ENCODE results near the gene BAG3.
"Not testable (repeated sequence)": the region's sequence is repeated elsewhere in the genome, so short reads cannot be mapped to it uniquely, and the experiment has no call there.

The BAG3 gene

GRCh38 chr10:119650062-119650461 is 1.1 kb upstream of the BAG3 start:
- Mint-ChIP-seq H3K27me3 (ENCODE audit: low read depth) (peaks cover 19% of the 10 kb centered on the region), H3K4me3 (peak overlapping the region; percentile 98), H3K27ac (peak overlapping the region; percentile 97), H3K36me3 (ENCODE audit: low read depth) (no peaks in the 10 kb centered on the region), H3K9me3 (no peaks in the 10 kb centered on the region), H3K4me1 (ENCODE audit: low read depth) (peaks cover 34% of the 10 kb centered on the region)
- no peak for DNase-seq (ENCODE audit: low spot score)

DNA sequence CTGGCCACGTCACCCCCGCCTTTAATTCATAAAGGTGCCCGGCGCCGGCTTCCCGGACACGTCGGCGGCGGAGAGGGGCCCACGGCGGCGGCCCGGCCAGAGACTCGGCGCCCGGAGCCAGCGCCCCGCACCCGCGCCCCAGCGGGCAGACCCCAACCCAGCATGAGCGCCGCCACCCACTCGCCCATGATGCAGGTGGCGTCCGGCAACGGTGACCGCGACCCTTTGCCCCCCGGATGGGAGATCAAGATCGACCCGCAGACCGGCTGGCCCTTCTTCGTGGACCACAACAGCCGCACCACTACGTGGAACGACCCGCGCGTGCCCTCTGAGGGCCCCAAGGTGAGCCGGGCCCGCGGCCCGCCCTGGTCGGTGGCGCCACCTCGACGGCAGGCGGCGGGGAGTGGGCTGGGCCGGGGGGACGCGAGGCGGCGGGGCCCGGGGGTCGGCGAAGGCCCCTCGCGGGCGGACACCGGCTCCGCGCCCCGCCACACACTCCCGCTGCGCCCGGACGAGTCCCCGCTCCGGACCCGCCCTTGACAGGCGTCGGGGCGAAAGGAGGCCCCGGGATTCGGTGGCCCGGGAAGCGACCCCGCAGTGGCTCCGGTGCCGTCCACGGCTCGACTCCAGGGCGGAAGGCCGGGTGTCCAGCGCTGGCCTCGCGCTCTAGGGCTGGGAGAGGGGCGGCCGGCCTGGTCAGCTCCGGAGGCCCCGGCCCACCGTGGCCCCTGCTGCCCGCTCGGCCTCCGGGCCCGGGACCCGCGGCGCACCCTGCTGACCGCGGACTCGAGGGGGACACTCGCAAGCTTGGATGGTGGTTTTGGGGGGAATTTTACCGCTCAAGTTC is 557 bp downstream of the BAG3 start:
- Mint-ChIP-seq H3K4me1 (ENCODE audit: low read depth) (peaks cover 50% of the 10 kb centered on the region), H3K9me3 (no peaks in the 10 kb centered on the region), H3K27ac (peak overlapping the region; percentile 93), H3K36me3 (ENCODE audit: low read depth) (peaks cover 7% of the 10 kb centered on the region), H3K27me3 (ENCODE audit: low read depth) (peaks cover 11% of the 10 kb centered on the region), H3K4me3 (peak overlapping the region; percentile 87)
- peak; percentile 19 for DNase-seq (ENCODE audit: low spot score)

- Mint-ChIP-seq H3K4me1 (ENCODE audit: low read depth) (peaks cover 55% of the 10 kb centered on the region), H3K36me3 (ENCODE audit: low read depth) (peaks cover 11% of the 10 kb centered on the region), H3K4me3 (peak overlapping the region; percentile 85), H3K27ac (peak overlapping the region; percentile 88), H3K9me3 (no peaks in the 10 kb centered on the region), H3K27me3 (ENCODE audit: low read depth) (peaks cover 6% of the 10 kb centered on the region)
- peak; percentile 10 for DNase-seq (ENCODE audit: low spot score)
Measured at GRCh38 chr10:119652361-119652730, 1.2 kb downstream of the BAG3 start.

DNA sequence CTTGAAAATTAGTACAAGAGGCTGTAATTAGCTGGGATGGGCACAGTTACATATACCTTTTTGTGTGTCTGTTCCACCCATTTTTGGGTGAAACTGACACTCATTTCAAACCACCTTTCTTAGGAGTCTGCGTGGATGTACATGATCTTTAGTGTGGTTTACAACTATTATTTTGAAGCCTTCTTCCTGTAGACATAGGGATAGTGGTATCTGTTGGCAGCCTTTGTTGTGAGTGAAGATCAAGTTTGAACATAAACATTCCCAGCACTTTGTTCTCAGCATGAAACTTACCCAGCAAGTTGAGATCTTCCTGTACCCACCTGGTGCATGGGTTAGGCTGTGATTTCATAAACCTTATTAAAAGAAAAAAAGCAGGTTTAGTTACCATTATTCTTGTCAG is 2.0 kb downstream of the BAG3 start:
- Mint-ChIP-seq H3K36me3 (ENCODE audit: low read depth) (peaks cover 11% of the 10 kb centered on the region), H3K27ac (peak overlapping the region; percentile 88), H3K4me1 (ENCODE audit: low read depth) (peaks cover 55% of the 10 kb centered on the region), H3K4me3 (peak overlapping the region; percentile 79), H3K9me3 (no peaks in the 10 kb centered on the region), H3K27me3 (ENCODE audit: low read depth) (peaks cover 6% of the 10 kb centered on the region)
- no peak for DNase-seq (ENCODE audit: low spot score)

GRCh38 chr10:119653916-119654315 is 2.7 kb downstream of the BAG3 start:
- H3K27ac Mint-ChIP-seq = peak overlapping the region; percentile 88
- H3K27me3 Mint-ChIP-seq (ENCODE audit: low read depth) = peaks cover 6% of the 10 kb centered on the region
- DNase-seq (ENCODE audit: low spot score) = no peak
- H3K4me3 Mint-ChIP-seq = peak overlapping the region; percentile 79
- peaks cover 57% of the 10 kb centered on the region for H3K4me1 Mint-ChIP-seq (ENCODE audit: low read depth)
- no peaks in the 10 kb centered on the region for H3K9me3 Mint-ChIP-seq
- peaks cover 13% of the 10 kb centered on the region for H3K36me3 Mint-ChIP-seq (ENCODE audit: low read depth)

DNA sequence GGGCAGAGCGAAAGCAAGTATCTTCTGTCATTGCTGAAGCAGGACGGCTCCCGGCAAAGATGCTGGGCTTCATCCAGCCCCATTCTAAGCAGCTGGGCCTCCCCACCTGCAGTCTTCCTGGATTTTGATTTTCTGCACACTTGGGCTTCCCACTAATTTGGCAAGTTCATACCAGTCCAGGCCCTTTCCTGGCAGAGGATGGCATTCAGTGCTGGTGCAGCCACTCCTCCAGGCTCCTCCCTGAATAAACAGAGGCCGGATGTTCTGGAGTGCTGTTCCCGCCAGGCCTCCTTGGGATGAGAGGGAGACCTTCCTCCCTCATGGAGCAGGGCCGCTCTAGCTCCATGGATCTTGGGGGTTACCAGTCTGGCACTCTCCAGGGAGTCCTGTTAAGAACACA is 3.4 kb downstream of the BAG3 start:
- peaks cover 56% of the 10 kb centered on the region for H3K4me1 Mint-ChIP-seq (ENCODE audit: low read depth)
- no peaks in the 10 kb centered on the region for H3K9me3 Mint-ChIP-seq
- H3K27ac Mint-ChIP-seq = peak overlapping the region; percentile 88
- H3K36me3 Mint-ChIP-seq (ENCODE audit: low read depth) = peaks cover 13% of the 10 kb centered on the region
- H3K27me3 Mint-ChIP-seq (ENCODE audit: low read depth) = peaks cover 4% of the 10 kb centered on the region
- peak overlapping the region; percentile 79 for H3K4me3 Mint-ChIP-seq
- DNase-seq (ENCODE audit: low spot score) = no peak

- DNase-seq (ENCODE audit: low spot score) = peak; percentile 81
- H3K27ac Mint-ChIP-seq = peak overlapping the region; percentile 81
- peaks cover 13% of the 10 kb centered on the region for H3K36me3 Mint-ChIP-seq (ENCODE audit: low read depth)
- H3K9me3 Mint-ChIP-seq = no peaks in the 10 kb centered on the region
- no peaks in the 10 kb centered on the region for H3K27me3 Mint-ChIP-seq (ENCODE audit: low read depth)
- peak overlapping the region; percentile 79 for H3K4me3 Mint-ChIP-seq
- H3K4me1 Mint-ChIP-seq (ENCODE audit: low read depth) = peaks cover 50% of the 10 kb centered on the region
Measured at GRCh38 chr10:119655566-119656001, 4.4 kb downstream of the BAG3 start.

DNA sequence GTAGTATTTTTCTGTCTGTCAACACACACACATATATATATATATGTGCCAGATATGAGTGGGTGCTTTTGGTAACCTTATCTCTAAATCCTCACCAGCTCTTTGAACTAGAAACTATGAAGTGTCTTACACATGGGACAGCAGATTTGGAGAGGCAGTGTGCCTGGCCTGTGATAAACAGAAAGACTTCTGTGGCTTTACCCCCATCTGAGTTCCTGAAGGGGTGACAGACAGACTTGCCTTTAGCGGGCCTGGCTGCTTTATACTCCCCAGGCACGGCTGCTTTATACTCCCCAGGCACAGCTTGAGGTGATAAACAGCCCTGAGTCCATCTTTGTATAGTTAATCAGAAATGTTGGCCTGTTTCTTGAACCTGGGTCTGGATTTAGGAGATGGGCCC is 5.6 kb downstream of the BAG3 start:
- Mint-ChIP-seq H3K9me3 (no peaks in the 10 kb centered on the region), H3K36me3 (ENCODE audit: low read depth) (peaks cover 13% of the 10 kb centered on the region), H3K27me3 (ENCODE audit: low read depth) (no peaks in the 10 kb centered on the region), H3K4me3 (no peak overlapping the region), H3K4me1 (ENCODE audit: low read depth) (peaks cover 52% of the 10 kb centered on the region), H3K27ac (peak overlapping the region; percentile 39)
- DNase-seq (ENCODE audit: low spot score) = peak; percentile 29

DNA sequence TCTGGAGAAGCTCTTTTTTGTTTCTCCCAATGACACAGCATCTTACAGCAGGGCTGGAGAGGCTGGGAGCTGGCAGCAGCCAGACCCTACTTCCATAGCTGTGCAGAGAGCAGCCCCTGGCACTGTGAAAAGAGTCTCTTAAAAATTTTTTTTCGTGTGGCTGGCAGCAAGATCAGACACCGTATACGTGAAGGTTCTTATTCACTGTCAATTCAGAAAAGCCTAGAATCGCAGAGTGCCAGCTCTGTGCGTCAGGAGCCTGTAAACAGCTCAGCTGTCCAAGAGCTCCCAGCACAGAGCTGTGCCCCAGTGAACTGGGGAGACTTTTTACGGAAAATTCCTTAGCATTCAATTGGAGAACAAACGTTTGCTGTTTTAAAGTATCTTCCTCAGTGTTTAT is 6.5 kb downstream of the BAG3 start:
- Mint-ChIP-seq H3K36me3 (ENCODE audit: low read depth) (peaks cover 13% of the 10 kb centered on the region), H3K4me1 (ENCODE audit: low read depth) (peaks cover 53% of the 10 kb centered on the region), H3K4me3 (no peak overlapping the region), H3K27me3 (ENCODE audit: low read depth) (no peaks in the 10 kb centered on the region), H3K27ac (no peak overlapping the region), H3K9me3 (no peaks in the 10 kb centered on the region)
- no peak for DNase-seq (ENCODE audit: low spot score)

- peaks cover 13% of the 10 kb centered on the region for H3K36me3 Mint-ChIP-seq (ENCODE audit: low read depth)
- H3K4me1 Mint-ChIP-seq (ENCODE audit: low read depth) = peaks cover 51% of the 10 kb centered on the region
- no peak overlapping the region for H3K27ac Mint-ChIP-seq
Measured at GRCh38 chr10:119658274-119658673, 7.1 kb downstream of the BAG3 start.

DNA sequence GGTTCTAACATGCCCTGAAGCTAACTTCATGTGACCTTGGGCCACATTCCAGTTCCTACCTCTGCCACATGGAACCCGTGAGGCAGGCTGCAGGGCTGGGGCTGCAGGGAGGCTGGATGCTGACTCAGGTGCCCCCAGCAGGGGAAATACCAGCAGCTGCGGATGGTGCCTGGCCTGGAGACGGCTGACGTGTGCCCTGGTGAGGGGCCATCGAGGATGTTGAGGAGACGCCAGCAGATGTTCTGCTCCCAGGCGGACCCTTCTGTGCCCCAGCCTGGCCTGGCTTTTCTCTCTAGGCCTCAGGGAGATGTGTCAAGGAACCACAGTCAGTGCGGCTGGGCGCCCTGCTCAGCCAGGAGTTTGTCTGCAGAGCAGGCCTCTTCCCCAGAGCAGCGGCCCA is 8.8 kb downstream of the BAG3 start:
- Mint-ChIP-seq H3K27ac (no peak overlapping the region), H3K9me3 (no peaks in the 10 kb centered on the region), H3K36me3 (ENCODE audit: low read depth) (peaks cover 20% of the 10 kb centered on the region), H3K27me3 (ENCODE audit: low read depth) (no peaks in the 10 kb centered on the region), H3K4me1 (ENCODE audit: low read depth) (peaks cover 43% of the 10 kb centered on the region), H3K4me3 (no peak overlapping the region)
- DNase-seq (ENCODE audit: low spot score) = no peak

More at GRCh38 chr10:119658274-119658673, 7.1 kb downstream of the BAG3 start:
- H3K9me3 Mint-ChIP-seq = no peaks in the 10 kb centered on the region
- DNase-seq (ENCODE audit: low spot score) = no peak
- H3K4me3 Mint-ChIP-seq = no peak overlapping the region
- H3K27me3 Mint-ChIP-seq (ENCODE audit: low read depth) = no peaks in the 10 kb centered on the region

DNA sequence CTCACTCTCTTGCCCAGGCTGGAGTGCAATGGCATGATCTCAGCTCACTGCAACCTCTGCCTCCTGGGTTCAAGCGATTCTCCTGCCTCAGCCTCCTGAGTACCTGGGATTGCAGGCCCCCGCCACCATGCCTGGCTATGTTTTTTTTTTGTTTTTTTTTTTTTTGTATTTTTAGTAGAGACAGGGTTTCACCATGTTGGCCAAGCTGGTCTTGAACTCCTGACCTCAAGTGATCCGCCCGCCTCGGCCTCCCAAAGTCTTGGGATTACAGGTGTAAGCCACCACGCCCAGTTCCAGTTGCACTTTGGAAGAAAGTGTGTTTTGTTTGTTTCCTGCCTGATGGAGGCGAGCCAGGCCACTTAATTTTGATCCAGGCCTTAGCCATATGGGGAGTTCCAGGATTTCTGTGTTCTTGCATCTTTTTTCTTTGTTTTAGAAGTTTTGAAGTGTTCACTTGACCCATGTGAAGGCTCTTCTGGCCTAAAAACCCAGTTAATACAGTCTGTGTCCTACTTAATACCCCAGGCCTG is 11.0 kb downstream of the BAG3 start:
- H3K4me3 Mint-ChIP-seq; DNase-seq (ENCODE audit: low spot score); H3K27me3 Mint-ChIP-seq (ENCODE audit: low read depth); H3K9me3 Mint-ChIP-seq: not testable (repeated sequence)
- peak overlapping the region; percentile 24 for H3K27ac Mint-ChIP-seq
- peaks cover 14% of the 10 kb centered on the region for H3K36me3 Mint-ChIP-seq (ENCODE audit: low read depth)
- peaks cover 30% of the 10 kb centered on the region for H3K4me1 Mint-ChIP-seq (ENCODE audit: low read depth)

DNA sequence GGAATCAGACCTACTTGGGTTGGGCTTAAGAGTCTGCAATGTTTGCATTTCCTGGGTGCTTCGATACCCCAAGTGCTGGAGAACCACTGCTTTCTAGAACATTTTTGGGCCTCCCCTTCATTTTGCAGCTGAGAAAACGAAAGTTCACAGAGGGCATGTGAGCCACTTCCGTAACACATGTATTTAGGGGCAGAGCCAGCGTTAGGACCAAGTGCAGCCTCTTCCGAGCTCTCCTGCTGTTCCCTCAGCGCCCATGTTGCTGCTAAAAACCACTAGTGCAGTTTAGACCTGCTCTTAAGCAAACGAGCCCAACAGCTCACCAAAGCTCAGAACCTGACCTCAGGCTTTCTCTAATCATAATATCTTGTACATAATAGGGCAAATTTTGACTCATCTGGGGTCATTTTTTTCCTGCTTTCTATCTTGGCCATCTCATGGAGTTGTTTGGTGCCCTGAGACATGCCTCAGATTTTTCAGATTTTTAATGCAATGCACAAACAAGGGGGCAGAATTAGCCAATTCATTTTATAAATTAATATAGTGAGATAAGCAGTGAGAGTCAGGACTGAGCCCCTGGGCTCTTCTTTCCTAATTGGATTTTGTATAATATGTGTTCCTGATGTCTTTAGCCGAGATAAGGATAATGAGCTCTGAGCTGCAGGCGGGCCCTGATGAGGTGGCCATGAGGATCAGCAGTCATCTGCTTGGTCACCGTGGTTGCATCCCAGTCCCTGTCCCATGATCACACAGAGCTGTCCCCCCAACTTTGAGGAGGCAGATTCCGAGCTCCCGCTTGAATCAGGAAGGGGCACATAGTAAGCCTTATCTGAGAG is 12.9 kb downstream of the BAG3 start:
- peak overlapping the region; percentile 68 for H3K4me3 Mint-ChIP-seq
- no peaks in the 10 kb centered on the region for H3K27me3 Mint-ChIP-seq (ENCODE audit: low read depth)

More for the DNA sequence above, 12.9 kb downstream of the BAG3 start:
- Mint-ChIP-seq H3K9me3 (no peaks in the 10 kb centered on the region), H3K36me3 (ENCODE audit: low read depth) (peaks cover 10% of the 10 kb centered on the region), H3K27ac (peak overlapping the region; percentile 86), H3K4me1 (ENCODE audit: low read depth) (peaks cover 27% of the 10 kb centered on the region)
- no peak for DNase-seq (ENCODE audit: low spot score)

All from T-helper 2 cell treated with Interferon-gamma antibody and Interleukin-4, amounts not matched to agents 5 μg/mL and 100 μg/mL, for 36 hours (primary cell).